Lung (tissue), 12 donors: ENCODE results near the gene CRYBG1. TPM values are rescaled to one million over a fixed set of nuclear protein-coding genes. Genes with fewer than 3 reads are reported as not detected.
A peak's percentile ranks its signal among the peaks of the same experiment; 100 is the strongest.

Source experiments
- ATAC-seq: fragments of 200-7000 bp; cut with Tn5 transposase; one replicate; pipeline ENCODE4 v1.9.1; 2020; ENCODE audit warnings: moderate number of reproducible peaks; ENCODE audit not compliant: insufficient read depth, low FRiP score
- DNase-seq, 3 donors: peaks; one replicate each; pipeline ENCODE4 v3.0.0-alpha.2; 2013 to 2017
- H3K27ac ChIP-seq, 2 donors: one replicate each; pipeline ENCODE4 v1.5.1; 2013; ENCODE audit warnings: mild to moderate bottlenecking in 2 of 2, moderate library complexity in 2 of 2, control low read depth in 1 of 2, inconsistent platforms in 1 of 2, low read depth in 1 of 2, low read length in 1 of 2
- H3K27me3 ChIP-seq, 3 donors: one replicate each; pipeline ENCODE4 v1.5.1; 2013; ENCODE audit warnings: low read length in 2 of 3; ENCODE audit not compliant: control insufficient read depth in 3 of 3, insufficient read depth in 3 of 3
- H3K36me3 ChIP-seq, 4 donors: one replicate each; pipeline ENCODE4 v1.5.1; 2013; ENCODE audit warnings: low read length in 4 of 4, mild to moderate bottlenecking in 1 of 4, moderate library complexity in 1 of 4; ENCODE audit not compliant: control insufficient read depth in 4 of 4, insufficient read depth in 4 of 4
- H3K4me1 ChIP-seq, 5 donors: one replicate each; pipeline ENCODE4 v1.5.1; 2013; ENCODE audit warnings: low read length in 5 of 5, mild to moderate bottlenecking in 2 of 5, moderate library complexity in 1 of 5; ENCODE audit not compliant: control insufficient read depth in 5 of 5, insufficient read depth in 5 of 5
- H3K4me3 ChIP-seq: one replicate; pipeline ENCODE4 v1.5.1; 2013; ENCODE audit warnings: mild to moderate bottlenecking, control low read depth, moderate library complexity
- H3K9ac ChIP-seq, 2 donors: one replicate each; pipeline ENCODE4 v1.5.1; 2013; ENCODE audit warnings: low read length in 2 of 2, control low read depth in 1 of 2; ENCODE audit not compliant: insufficient read depth in 1 of 2
- H3K9me3 ChIP-seq, 4 donors: one replicate each; pipeline ENCODE4 v1.5.1; 2013; ENCODE audit warnings: low read length in 3 of 4, mild to moderate bottlenecking in 1 of 4, moderate library complexity in 1 of 4; ENCODE audit not compliant: control insufficient read depth in 4 of 4, insufficient read depth in 3 of 4
- WGBS, 2 donors: extraction: QIAGEN DNeasy Blood & Tissue Kit; methylation state at CpG; one replicate each; pipeline ENCODE4 v1.1.7; 2013; 5-methylcytosine and 5-hydroxymethylcytosine counted together
- polyA plus RNA-seq, 2 donors: library from polyadenylated mRNA; stranded (reverse); fragments of 200-250 nt; gene quantifications; one replicate each; pipeline ENCODE4 v1.2.1, GENCODE V29; 2013
- total RNA-seq, 2 donors: library from RNA; depleted of rRNA in 1 of 2; stranded (reverse); fragments of >200 nt in 1 of 2; gene quantifications; one replicate each; pipeline ENCODE4 v1.2.1, GENCODE V29; 2014 to 2021
- TF ChIP-seq, protein P1 (sequence below): IDR thresholded peaks from 2 replicates; pipeline ENCODE4 v1.5.1; 2012; ENCODE audit warnings: mild to moderate bottlenecking; ENCODE audit errors: control extremely low read depth, extremely low read depth
- donor health status: control.
- donor health status: control.
- donor health status: Bipolar disorder and iron deficiency.
- donor health status: healthy.
- donor health status: DM: yes; HTN: yes; CAD: no.

CRYBG1 gene
- total and polyA plus RNA-seq, 4 donors: 5.7 to 28.0 (median 12.6) TPM

DNA sequence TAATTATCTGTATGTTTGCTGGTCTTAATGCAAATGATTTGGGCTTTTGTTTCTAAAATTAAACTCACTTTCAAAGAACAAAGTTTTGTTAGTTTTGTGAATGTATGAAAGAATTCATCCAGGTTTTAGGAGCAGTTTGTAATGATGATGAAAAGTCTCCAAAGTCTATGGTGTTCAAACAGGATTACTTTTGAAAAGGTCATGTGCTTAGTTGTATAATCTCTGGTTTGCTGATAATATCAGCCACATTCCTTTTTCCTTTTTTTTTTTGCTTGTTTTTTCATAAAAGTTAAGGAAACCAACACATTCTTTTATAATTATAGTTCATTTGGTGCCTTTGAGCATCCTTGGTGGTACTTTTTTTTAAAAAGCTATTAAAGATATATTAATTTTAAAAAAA, 179.9 kb downstream of the CRYBG1 start:
- Histone ChIP-seq H3K9me3 (no peaks in the 10 kb centered on the region), H3K27me3 (no peaks in the 10 kb centered on the region), H3K27ac (no peak overlapping the region), H3K9ac (no peak overlapping the region), H3K4me1 (peaks cover 0 to 2% (median 0%) of the 10 kb centered on the region in 5 donors), H3K4me3 (no peak overlapping the region), H3K36me3 (peaks cover 0 to 5% (median 0%) of the 10 kb centered on the region in 4 donors)
- TF ChIP-seq, protein P1, sequence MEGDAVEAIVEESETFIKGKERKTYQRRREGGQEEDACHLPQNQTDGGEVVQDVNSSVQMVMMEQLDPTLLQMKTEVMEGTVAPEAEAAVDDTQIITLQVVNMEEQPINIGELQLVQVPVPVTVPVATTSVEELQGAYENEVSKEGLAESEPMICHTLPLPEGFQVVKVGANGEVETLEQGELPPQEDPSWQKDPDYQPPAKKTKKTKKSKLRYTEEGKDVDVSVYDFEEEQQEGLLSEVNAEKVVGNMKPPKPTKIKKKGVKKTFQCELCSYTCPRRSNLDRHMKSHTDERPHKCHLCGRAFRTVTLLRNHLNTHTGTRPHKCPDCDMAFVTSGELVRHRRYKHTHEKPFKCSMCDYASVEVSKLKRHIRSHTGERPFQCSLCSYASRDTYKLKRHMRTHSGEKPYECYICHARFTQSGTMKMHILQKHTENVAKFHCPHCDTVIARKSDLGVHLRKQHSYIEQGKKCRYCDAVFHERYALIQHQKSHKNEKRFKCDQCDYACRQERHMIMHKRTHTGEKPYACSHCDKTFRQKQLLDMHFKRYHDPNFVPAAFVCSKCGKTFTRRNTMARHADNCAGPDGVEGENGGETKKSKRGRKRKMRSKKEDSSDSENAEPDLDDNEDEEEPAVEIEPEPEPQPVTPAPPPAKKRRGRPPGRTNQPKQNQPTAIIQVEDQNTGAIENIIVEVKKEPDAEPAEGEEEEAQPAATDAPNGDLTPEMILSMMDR: no peak
- DNase-seq: no peak
- ATAC-seq: no peak

DNA sequence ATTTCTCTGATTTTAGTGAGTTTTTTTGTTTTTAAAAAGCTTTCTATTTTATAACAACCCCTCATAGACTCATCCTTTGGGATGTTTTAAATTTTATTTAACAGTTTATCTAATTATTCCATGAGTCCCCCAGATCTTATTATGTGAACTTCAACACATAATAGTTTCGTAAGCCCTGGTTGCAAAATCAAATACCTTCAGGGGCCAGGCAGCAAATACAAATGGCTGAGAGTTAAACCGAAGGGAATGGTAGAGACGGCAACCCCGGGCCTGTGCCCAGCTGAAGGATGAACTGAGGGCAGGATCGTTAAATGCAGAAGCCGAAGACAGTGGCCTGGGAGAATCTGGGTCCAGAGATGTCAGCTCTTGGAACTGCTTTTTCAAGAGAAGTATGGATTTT, 180.4 kb downstream of the CRYBG1 start:
- DNase-seq (no peak), ATAC-seq (no peak)
- no peaks in the 10 kb centered on the region for H3K9me3 ChIP-seq
- no peak overlapping the region for H3K9ac ChIP-seq
- TF ChIP-seq, protein P1: no peak
- no peak overlapping the region for H3K27ac ChIP-seq
- 40 to 67% methylated on average over 6 of the region's 6 CpGs for WGBS, 2 donors
- H3K4me3 ChIP-seq: no peak overlapping the region
- H3K27me3 ChIP-seq: no peaks in the 10 kb centered on the region
- peaks cover 0 to 2% (median 0%) of the 10 kb centered on the region in 5 donors for H3K4me1 ChIP-seq
- peaks cover 0 to 5% (median 0%) of the 10 kb centered on the region in 4 donors for H3K36me3 ChIP-seq

DNA sequence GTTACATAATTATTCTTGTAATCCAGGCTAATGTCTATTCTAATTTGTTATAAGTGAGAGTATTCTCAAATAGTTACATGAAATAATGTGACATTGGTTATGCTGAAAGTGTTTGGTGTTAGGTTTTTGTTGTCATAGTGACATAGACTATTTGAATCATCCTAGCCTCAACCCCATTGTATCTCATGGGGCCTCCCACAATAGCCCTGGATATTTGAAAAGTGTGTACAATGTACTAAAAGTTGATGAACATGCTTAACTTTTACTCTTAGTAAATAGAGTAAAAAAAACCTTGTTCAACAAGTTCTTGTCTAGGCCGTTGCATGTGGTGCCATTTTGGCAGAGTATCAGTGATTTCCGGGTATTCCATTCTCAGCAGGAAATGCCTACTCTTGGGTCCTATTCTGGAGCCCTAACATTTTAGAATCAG, 185.8 kb downstream of the CRYBG1 start:
- peak overlapping the region in 1 of 2 donors; percentile 77 for H3K27ac ChIP-seq
- peaks cover 0 to 13% (median 1%) of the 10 kb centered on the region in 5 donors for H3K4me1 ChIP-seq
- no peak for ATAC-seq

More for the DNA sequence above, 185.8 kb downstream of the CRYBG1 start:
- H3K27me3 ChIP-seq: no peaks in the 10 kb centered on the region
- 8 to 20% methylated on average over 2 of the region's 2 CpGs for WGBS, 2 donors
- H3K9me3 ChIP-seq: peaks cover 0 to 2% (median 0%) of the 10 kb centered on the region in 4 donors
- no peak overlapping the region for H3K4me3 ChIP-seq
- H3K36me3 ChIP-seq: peaks cover 0 to 3% (median 0%) of the 10 kb centered on the region in 4 donors
- H3K9ac ChIP-seq: no peak overlapping the region
- DNase-seq: no peak
- TF ChIP-seq, protein P1: no peak
